ENCODE results near the gene ARMC12.
A peak's percentile ranks its signal among the peaks of the same experiment; 100 is the strongest.

Gene ARMC12

GRCh38 chr6:35774116-35774794 is 37.4 kb downstream of the ARMC12 start:
- no peak for TF ChIP-seq EGR1 (IDR thresholded peaks at IDR 0.05)
- TF ChIP-seq CREB1 (IDR thresholded peaks at IDR 0.05; ENCODE audit: low read depth) = no peak
- TF ChIP-seq TAF1 (IDR thresholded peaks at IDR 0.05; ENCODE audit: low read depth) = no peak
- TF ChIP-seq RAD21 (IDR thresholded peaks at IDR 0.05; ENCODE audit: low read depth) = no peak
- no peak for TF ChIP-seq TCF12 (IDR thresholded peaks at IDR 0.05; ENCODE audit: low read depth)
- TF ChIP-seq EP300 (IDR thresholded peaks at IDR 0.05; ENCODE audit: borderline replicate concordance) = no peak
- no peak for TF ChIP-seq MAX (IDR thresholded peaks at IDR 0.05)
- no peak for TF ChIP-seq USF1 (IDR thresholded peaks at IDR 0.05)
- no peak for TF ChIP-seq REST (IDR thresholded peaks at IDR 0.05; ENCODE audit: low read depth)
- TF ChIP-seq ZBTB7A (IDR thresholded peaks at IDR 0.05; ENCODE audit: low read depth) = no peak
- TF ChIP-seq FOXM1 (IDR thresholded peaks at IDR 0.05; ENCODE audit: borderline replicate concordance, low read depth) = no peak
- TF ChIP-seq TEAD4 (IDR thresholded peaks at IDR 0.05) = no peak
- TF ChIP-seq CEBPB (IDR thresholded peaks at IDR 0.05) = no peak
- no peak for TF ChIP-seq YY1 (IDR thresholded peaks at IDR 0.05; ENCODE audit: low read depth)

GRCh38 chr6:35775031-35775430 is 38.2 kb downstream of the ARMC12 start:
- TF ChIP-seq EGR1 (IDR thresholded peaks at IDR 0.05) (no peak), TAF1 (IDR thresholded peaks at IDR 0.05; ENCODE audit: low read depth) (no peak), CREB1 (IDR thresholded peaks at IDR 0.05; ENCODE audit: low read depth) (no peak), EP300 (IDR thresholded peaks at IDR 0.05; ENCODE audit: borderline replicate concordance) (no peak), YY1 (IDR thresholded peaks at IDR 0.05; ENCODE audit: low read depth) (no peak), NFIC (IDR thresholded peaks at IDR 0.05) (no peak), TCF12 (IDR thresholded peaks at IDR 0.05; ENCODE audit: low read depth) (no peak)

GRCh38 chr6:35776364-35777215 is 39.8 kb downstream of the ARMC12 start, which contains the start of gene CLPSL2:
CLPSL2 (plus strand) TSS chr6:35776598; CDS start chr6:35776619, 21 bp downstream.
- TF ChIP-seq TCF12 (IDR thresholded peaks at IDR 0.05; ENCODE audit: low read depth) (0 out of 2 replicates have a peak, but pooled peaks have one; percentile 38), RAD21 (IDR thresholded peaks at IDR 0.05; ENCODE audit: low read depth) (no peak), TEAD4 (IDR thresholded peaks at IDR 0.05) (no peak), YY1 (IDR thresholded peaks at IDR 0.05; ENCODE audit: low read depth) (no peak), REST (IDR thresholded peaks at IDR 0.05; ENCODE audit: low read depth) (no peak), MAX (IDR thresholded peaks at IDR 0.05) (peak; percentile 77), EP300 (IDR thresholded peaks at IDR 0.05; ENCODE audit: borderline replicate concordance) (0 out of 2 replicates have a peak, but pooled peaks have one; percentile 5), USF1 (IDR thresholded peaks at IDR 0.05) (peak; percentile 92), ZBTB7A (IDR thresholded peaks at IDR 0.05; ENCODE audit: low read depth) (peak; percentile 95), FOXM1 (IDR thresholded peaks at IDR 0.05; ENCODE audit: borderline replicate concordance, low read depth) (no peak)

GRCh38 chr6:35777356-35778102 is 40.7 kb downstream of the ARMC12 start:
- TF ChIP-seq CREB1 (IDR thresholded peaks at IDR 0.05; ENCODE audit: low read depth) (no peak), CEBPB (IDR thresholded peaks at IDR 0.05) (no peak), MAX (IDR thresholded peaks at IDR 0.05) (no peak), USF1 (IDR thresholded peaks at IDR 0.05) (no peak), YY1 (IDR thresholded peaks at IDR 0.05; ENCODE audit: low read depth) (no peak), FOXM1 (IDR thresholded peaks at IDR 0.05; ENCODE audit: borderline replicate concordance, low read depth) (no peak), TAF1 (IDR thresholded peaks at IDR 0.05; ENCODE audit: low read depth) (no peak)

Data from Ishikawa (cell line).